ENCODE measurements around the gene SIGLEC9. TPM values are rescaled to one million over a fixed set of nuclear protein-coding genes. Genes with fewer than 3 reads are reported as not detected.

Gene SIGLEC9
- total RNA-seq, 4 donors from 2014 or later, result 1.2 to 3.1 (median 1.9) TPM

DNA sequence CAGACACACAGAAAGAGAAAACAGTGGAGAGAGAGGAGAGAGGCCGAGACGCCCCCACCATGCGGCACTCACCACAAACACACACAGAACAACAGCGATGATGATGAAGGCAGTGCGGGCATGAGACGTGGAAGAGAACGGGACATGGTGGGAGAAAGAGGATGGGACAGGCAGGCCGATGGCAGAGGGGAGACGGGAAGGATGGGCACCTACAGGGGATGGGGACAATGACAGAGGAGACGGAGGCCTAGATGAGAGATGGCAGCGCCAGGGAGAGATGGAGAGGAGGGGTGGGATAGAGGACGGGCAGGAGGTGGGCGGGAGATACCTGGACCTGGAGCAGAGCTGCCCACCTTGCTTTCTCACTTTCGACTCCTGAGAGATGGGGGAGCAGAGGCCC, 40.9 kb upstream of the SIGLEC9 start:
- 72 to 77% methylated on average over 14 of the region's 14 CpGs for WGBS, 2 donors
- H3K27me3 ChIP-seq, result no peaks in the 10 kb centered on the region
- no peaks in the 10 kb centered on the region for H3K9me3 ChIP-seq
- H3K4me3 ChIP-seq (replicated peaks in 1 of 3), result no peak overlapping the region
- intact Hi-C loops (cut with DNase I), result no loop called here
- no peak overlapping the region for H3K27ac ChIP-seq
- TF ChIP-seq, protein P1, sequence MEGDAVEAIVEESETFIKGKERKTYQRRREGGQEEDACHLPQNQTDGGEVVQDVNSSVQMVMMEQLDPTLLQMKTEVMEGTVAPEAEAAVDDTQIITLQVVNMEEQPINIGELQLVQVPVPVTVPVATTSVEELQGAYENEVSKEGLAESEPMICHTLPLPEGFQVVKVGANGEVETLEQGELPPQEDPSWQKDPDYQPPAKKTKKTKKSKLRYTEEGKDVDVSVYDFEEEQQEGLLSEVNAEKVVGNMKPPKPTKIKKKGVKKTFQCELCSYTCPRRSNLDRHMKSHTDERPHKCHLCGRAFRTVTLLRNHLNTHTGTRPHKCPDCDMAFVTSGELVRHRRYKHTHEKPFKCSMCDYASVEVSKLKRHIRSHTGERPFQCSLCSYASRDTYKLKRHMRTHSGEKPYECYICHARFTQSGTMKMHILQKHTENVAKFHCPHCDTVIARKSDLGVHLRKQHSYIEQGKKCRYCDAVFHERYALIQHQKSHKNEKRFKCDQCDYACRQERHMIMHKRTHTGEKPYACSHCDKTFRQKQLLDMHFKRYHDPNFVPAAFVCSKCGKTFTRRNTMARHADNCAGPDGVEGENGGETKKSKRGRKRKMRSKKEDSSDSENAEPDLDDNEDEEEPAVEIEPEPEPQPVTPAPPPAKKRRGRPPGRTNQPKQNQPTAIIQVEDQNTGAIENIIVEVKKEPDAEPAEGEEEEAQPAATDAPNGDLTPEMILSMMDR (IDR thresholded peaks at IDR 0.05), result no peak
- no peak for TF ChIP-seq POLR2A (IDR thresholded peaks at IDR 0.05)
- no peak for DNase-seq
- H3K4me1 ChIP-seq, result no peaks in the 10 kb centered on the region
- H3K36me3 ChIP-seq, result no peaks in the 10 kb centered on the region

DNA sequence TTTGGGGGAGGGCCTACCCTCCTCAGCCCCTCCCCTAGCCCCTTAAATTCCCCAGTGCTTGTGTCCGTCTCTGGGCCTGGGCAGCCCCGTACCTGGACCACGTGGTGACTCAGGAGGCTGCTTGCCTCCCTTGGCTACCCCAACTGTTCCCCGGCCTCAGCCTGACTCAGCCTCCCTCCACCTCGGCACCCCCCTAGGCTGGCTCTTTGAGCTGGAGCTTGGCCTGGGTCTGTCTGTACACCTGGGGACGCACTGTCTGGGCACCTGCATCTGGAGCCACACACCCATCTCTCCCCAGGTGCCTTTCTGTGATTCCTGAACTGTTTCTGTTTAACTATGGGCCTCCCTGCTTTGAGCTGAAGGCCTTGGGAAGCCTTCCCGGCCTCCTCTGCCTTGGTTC, 40.2 kb upstream of the SIGLEC9 start:
- DNase-seq, result no peak
- Histone ChIP-seq H3K36me3 (no peaks in the 10 kb centered on the region), H3K4me1 (no peaks in the 10 kb centered on the region), H3K9me3 (no peaks in the 10 kb centered on the region), H3K4me3 (replicated peaks in 1 of 3) (no peak overlapping the region), H3K27ac (no peak overlapping the region), H3K27me3 (no peaks in the 10 kb centered on the region)
- intact Hi-C loops (cut with DNase I), result no loop called here
- TF ChIP-seq POLR2A (IDR thresholded peaks at IDR 0.05), result no peak
- TF ChIP-seq, protein P1 (IDR thresholded peaks at IDR 0.05), result no peak
- WGBS, 2 donors, result 77 to 81% methylated on average over 7 of the region's 7 CpGs

- Histone ChIP-seq H3K27me3 (no peaks in the 10 kb centered on the region), H3K4me1 (no peaks in the 10 kb centered on the region), H3K4me3 (replicated peaks in 1 of 3) (no peak overlapping the region), H3K27ac (no peak overlapping the region), H3K36me3 (no peaks in the 10 kb centered on the region), H3K9me3 (no peaks in the 10 kb centered on the region)
- DNase-seq, result no peak
- TF ChIP-seq POLR2A (IDR thresholded peaks at IDR 0.05), result no peak
- TF ChIP-seq, protein P1 (IDR thresholded peaks at IDR 0.05), result no peak
- intact Hi-C loops (cut with DNase I), result no loop called here
- 84% methylated on average over 18 of the region's 18 CpGs for WGBS, 2 donors
Measured at GRCh38 chr19:51086153-51086850, 38.4 kb upstream of the SIGLEC9 start.

DNA sequence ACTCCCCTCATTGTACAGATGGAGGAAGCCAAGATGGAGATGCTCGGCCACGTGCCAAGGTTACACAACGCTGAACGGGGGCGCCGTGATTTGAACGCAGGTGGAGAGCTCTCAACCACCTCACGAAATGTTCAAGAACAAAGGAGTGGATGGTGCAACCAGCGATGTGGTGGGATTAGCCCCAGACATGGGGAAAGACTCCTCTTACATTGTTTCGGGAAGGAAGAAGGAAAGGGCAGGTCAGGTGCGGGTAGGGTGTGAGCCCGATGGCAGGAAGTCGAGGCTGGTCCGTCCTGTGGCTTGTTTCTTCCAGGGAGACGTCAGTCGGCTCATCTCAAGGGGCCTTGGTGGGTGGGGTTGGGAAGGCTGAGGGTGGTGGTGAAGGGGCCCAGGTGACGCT, 34.9 kb upstream of the SIGLEC9 start:
- intact Hi-C loops (cut with DNase I), result no loop called here
- H3K4me3 ChIP-seq (replicated peaks in 1 of 3), result no peak overlapping the region
- H3K4me1 ChIP-seq, result peaks cover 13 to 25% of the 10 kb centered on the region in 2 donors
- 53 to 57% methylated on average over 17 of the region's 17 CpGs for WGBS, 2 donors
- H3K9me3 ChIP-seq, result no peaks in the 10 kb centered on the region
- no peak overlapping the region for H3K27ac ChIP-seq
- no peaks in the 10 kb centered on the region for H3K27me3 ChIP-seq
- no peak for DNase-seq
- TF ChIP-seq, protein P1 (IDR thresholded peaks at IDR 0.05), result no peak
- TF ChIP-seq POLR2A (IDR thresholded peaks at IDR 0.05), result no peak
- H3K36me3 ChIP-seq, result no peaks in the 10 kb centered on the region

DNA sequence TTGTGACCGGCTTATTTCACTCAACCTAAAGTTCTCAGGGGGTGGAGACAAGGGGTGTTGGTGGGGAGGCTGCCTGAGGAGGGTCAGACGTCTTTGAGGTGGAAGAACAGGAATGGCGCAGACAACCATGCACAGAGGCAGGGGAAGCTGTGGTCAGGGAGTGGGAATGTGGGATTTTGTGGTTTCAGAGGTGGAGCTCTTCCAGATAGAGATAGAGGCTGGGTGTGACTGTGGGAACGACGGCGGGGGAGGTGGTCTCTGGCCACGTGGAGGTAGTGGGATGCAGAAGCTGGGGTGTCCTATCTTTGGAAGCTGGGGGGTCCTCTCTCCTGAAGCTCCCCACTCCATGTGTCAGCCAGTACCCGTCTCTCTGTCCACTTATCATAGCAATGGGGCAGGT, 34.2 kb upstream of the SIGLEC9 start:
- 77 to 81% methylated on average over 8 of the region's 8 CpGs for WGBS, 2 donors
- Histone ChIP-seq H3K36me3 (no peaks in the 10 kb centered on the region), H3K4me1 (peaks cover 20 to 31% of the 10 kb centered on the region in 2 donors), H3K27me3 (no peaks in the 10 kb centered on the region), H3K4me3 (replicated peaks in 1 of 3) (no peak overlapping the region), H3K27ac (no peak overlapping the region), H3K9me3 (no peaks in the 10 kb centered on the region)
- TF ChIP-seq, protein P1 (IDR thresholded peaks at IDR 0.05), result no peak
- TF ChIP-seq POLR2A (IDR thresholded peaks at IDR 0.05), result no peak
- DNase-seq, result no peak
- intact Hi-C loops (cut with DNase I), result no loop called here
